Caco-2 (cell line): ENCODE data around the gene RNU1-4. TPM values are rescaled to one million over a fixed set of nuclear protein-coding genes. Genes with fewer than 3 reads are reported as not detected.
"Not testable (repeated sequence)": the region's sequence is repeated elsewhere in the genome, so short reads cannot be mapped to it uniquely, and the experiment has no call there.

Experiments
- BruUV-seq: library from RNA; stranded (reverse); fragments of 400-500 nt; replicated peaks from 2 replicates; lab custom pipeline; 2021; lab: Mats Ljungman, UMichigan
- CTCF ChIA-PET: fragments of 300-600 bp; sonication (Branson Sonifier 250); formaldehyde crosslinking; loops from one replicate; lab custom pipeline; 2022; ENCODE audit warnings: antibody characterized with exemption; lab: Charles Lee
- POLR2A ChIA-PET: fragments of 300-600 bp; sonication (Branson Sonifier 250); formaldehyde crosslinking; loops from one replicate; lab custom pipeline; 2022; ENCODE audit warnings: antibody characterized with exemption; lab: Charles Lee
- DNase-seq, 2 experiments: peaks; one replicate each; pipeline versions ENCODE4 v3.0.0 to v3.0.0-alpha.2; 2020 to 2022
- H3K27me3 ChIP-seq: replicated peaks from 2 replicates; pipeline ENCODE4 v1.6.0; 2011; ENCODE audit warnings: low read length; ENCODE audit not compliant: control insufficient read depth, insufficient read depth
- H3K36me3 ChIP-seq: 2 replicates; pipeline ENCODE4 v1.5.1; 2011; ENCODE audit warnings: low read length; ENCODE audit not compliant: control insufficient read depth, insufficient read depth
- H3K4me1 ChIP-seq: fragments of 250-450 bp; sonication (Bioruptor Pico); 2 replicates; pipeline ENCODE4 v1.5.1; 2020; ENCODE audit warnings: mild to moderate bottlenecking
- H3K4me3 ChIP-seq: 2 replicates; pipeline ENCODE4 v1.5.1; 2011; ENCODE audit warnings: low read depth, mild to moderate bottlenecking, control low read depth, low read length
- H3K9me3 ChIP-seq: fragments of 250-450 bp; sonication (Bioruptor Pico); 2 replicates; pipeline ENCODE4 v1.5.1; 2020; ENCODE audit warnings: mild to moderate bottlenecking, moderate library complexity
- H3K27ac Mint-ChIP-seq: one replicate; pipeline ENCODE4 v1.8.0; 2022; ENCODE audit warnings: mixed read lengths; ENCODE audit not compliant: unreplicated experiment
- H3K27me3 Mint-ChIP-seq: one replicate; pipeline ENCODE4 v1.8.0; 2022; ENCODE audit warnings: mixed read lengths; ENCODE audit not compliant: insufficient read depth, unreplicated experiment
- H3K36me3 Mint-ChIP-seq: one replicate; pipeline ENCODE4 v1.8.0; 2022; ENCODE audit warnings: mild to moderate bottlenecking, mixed read lengths; ENCODE audit not compliant: insufficient read depth, unreplicated experiment
- H3K4me1 Mint-ChIP-seq: one replicate; pipeline ENCODE4 v1.8.0; 2022; ENCODE audit warnings: low read depth, mixed read lengths; ENCODE audit not compliant: unreplicated experiment
- H3K4me3 Mint-ChIP-seq: one replicate; pipeline ENCODE4 v1.8.0; 2022; ENCODE audit warnings: mild to moderate bottlenecking, moderate library complexity, mixed read lengths; ENCODE audit not compliant: unreplicated experiment
- H3K9me3 Mint-ChIP-seq: one replicate; pipeline ENCODE4 v1.8.0; 2022; ENCODE audit warnings: mixed read lengths; ENCODE audit not compliant: unreplicated experiment
- intact Hi-C: fragments of 100-400 bp; cut with micrococcal nuclease; formaldehyde crosslinking; loops from one replicate; pipeline ENCODE4 v1.10.0; 2022; ENCODE audit not compliant: unreplicated experiment
- total RNA-seq: library from RNA; stranded (reverse); gene quantifications from 2 replicates; pipeline ENCODE4 v1.2.3, GENCODE V29; 2022

RNU1-4 gene
- total RNA-seq, 1 experiment from 2014 or later, result 1,622 TPM

DNA sequence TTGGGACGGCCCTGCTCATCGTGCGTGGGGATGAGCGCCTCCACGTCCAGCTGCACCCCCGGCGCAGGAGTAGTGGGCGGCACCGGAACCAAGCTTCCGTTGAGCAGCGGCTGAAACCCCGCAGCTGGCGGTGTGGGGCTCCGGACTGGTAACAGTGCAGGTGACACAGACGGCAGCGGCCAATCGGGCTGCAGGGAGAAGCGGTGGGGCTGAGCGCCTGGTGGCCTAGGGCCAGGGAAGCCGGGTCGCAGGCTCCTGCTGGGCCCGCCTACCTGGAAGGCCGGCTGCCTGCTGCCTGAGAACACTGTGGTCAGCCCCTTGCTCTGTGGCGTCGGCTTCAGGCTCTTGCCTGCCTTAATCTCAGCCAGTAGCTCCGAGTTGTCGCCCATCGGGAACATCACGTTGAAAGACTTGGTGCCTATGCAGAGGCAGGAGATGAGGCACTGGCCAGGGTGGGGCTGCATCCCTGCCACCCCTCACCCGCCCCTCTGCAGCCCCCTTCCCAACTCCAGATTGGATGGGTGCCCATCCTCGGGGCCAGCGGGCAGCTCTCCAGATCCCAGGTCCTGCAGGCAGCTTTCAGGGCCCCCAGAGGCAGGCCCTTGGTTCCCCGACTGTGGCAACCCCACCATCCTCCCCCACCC, 43.7 kb upstream of the RNU1-4 start:
- BruUV-seq, POLR2A ChIA-PET, intact Hi-C loops: not testable (repeated sequence)

DNA sequence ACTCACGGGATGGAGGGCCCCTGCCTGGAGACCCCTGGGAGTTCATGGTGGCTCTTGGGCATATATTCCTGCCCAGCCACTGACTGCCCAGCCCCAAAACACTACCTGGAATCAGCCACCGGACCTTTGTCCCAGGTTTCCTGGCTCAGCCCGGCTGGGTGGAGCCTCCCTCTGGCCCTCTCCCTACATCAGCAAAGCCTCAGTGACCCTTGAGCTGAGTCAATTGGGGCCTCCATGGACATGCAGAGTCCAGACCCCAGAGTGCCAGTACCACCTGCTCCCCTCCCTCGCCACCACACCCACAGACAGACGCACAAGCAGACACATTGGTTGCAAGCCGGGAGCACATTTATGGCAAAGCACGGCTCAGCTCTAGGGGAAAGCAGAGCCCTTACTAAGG, 43.2 kb upstream of the RNU1-4 start:
- H3K4me3 ChIP-seq, DNase-seq, H3K4me3 Mint-ChIP-seq, H3K4me1 Mint-ChIP-seq, H3K9me3 Mint-ChIP-seq, H3K27me3 Mint-ChIP-seq, BruUV-seq, H3K27me3 ChIP-seq, H3K4me1 ChIP-seq, intact Hi-C loops, H3K36me3 Mint-ChIP-seq, H3K36me3 ChIP-seq, CTCF ChIA-PET, POLR2A ChIA-PET, H3K27ac Mint-ChIP-seq, H3K9me3 ChIP-seq: not testable (repeated sequence)

More for the DNA sequence above, 43.7 kb upstream of the RNU1-4 start:
- H3K4me3 Mint-ChIP-seq, H3K27me3 ChIP-seq, H3K4me1 ChIP-seq, H3K36me3 Mint-ChIP-seq, H3K27me3 Mint-ChIP-seq, CTCF ChIA-PET, H3K4me3 ChIP-seq, H3K4me1 Mint-ChIP-seq, H3K36me3 ChIP-seq, DNase-seq, H3K9me3 Mint-ChIP-seq, H3K9me3 ChIP-seq, H3K27ac Mint-ChIP-seq: not testable (repeated sequence)

DNA sequence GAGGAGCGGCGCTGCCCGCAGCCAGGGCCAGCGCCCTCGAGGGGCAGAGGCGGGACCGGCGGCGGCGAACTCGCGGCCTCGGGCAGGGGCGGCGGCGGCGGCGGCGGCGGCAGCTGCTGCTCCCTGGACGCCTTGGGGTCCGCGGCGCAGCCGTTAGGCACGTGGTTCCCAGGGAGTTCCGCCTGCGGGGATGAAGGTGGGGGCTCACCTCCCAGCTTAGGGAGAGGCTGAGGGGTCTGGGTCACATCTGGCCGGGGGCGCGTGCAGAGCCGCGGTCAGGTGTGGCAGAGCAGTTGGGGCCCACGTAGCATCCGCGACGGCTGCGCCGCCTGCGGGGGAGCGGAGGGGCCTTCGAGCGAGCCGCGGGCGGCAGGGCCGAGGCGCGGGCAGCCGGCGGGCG, 40.9 kb upstream of the RNU1-4 start:
- H3K27ac Mint-ChIP-seq, DNase-seq, H3K36me3 ChIP-seq, H3K4me3 ChIP-seq, CTCF ChIA-PET, H3K9me3 ChIP-seq, intact Hi-C loops, BruUV-seq, H3K27me3 ChIP-seq, H3K4me1 ChIP-seq, H3K27me3 Mint-ChIP-seq, POLR2A ChIA-PET, H3K4me1 Mint-ChIP-seq, H3K9me3 Mint-ChIP-seq, H3K4me3 Mint-ChIP-seq, H3K36me3 Mint-ChIP-seq: not testable (repeated sequence)

DNA sequence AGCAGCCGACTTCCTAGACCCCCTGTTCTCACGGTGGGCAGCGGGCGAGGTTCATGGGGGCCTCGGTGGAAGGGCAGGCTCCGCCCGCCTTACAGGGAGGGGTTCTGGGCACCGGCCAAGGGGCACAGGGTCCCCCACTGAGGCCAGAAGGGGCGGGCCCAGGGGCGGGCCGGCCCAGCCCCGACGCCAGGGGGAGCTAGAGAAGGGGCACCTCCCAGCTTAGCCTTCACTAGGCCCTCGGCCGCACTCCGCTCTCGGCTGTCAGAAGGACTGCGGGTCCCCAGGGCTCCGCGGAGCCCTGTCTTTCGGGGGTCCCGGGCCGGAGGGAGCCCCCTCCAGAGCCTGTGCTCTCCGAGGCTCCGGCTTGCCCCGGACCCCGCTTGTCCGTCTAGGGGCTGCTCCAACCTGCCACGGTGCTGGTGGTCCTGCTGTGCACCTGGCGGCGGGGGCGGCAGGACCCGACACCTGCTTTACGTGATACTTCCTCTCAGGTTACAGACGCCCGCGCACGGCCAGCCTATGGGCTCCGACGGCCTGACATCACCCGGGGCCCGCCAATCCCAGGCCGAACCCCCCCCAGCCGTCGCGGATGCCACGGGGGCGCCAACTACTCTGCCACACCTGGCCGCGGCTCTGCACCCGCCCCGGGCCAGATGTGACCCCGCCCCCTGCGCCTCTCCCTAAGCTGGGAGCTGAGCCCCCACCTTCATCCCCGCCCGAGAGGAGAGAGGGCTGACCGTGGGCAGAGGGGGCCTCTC, 40.0 kb upstream of the RNU1-4 start:
- H3K36me3 ChIP-seq, POLR2A ChIA-PET, H3K9me3 ChIP-seq, intact Hi-C loops, BruUV-seq, CTCF ChIA-PET, H3K4me1 ChIP-seq, DNase-seq, H3K4me3 ChIP-seq, H3K36me3 Mint-ChIP-seq, H3K27ac Mint-ChIP-seq, H3K27me3 ChIP-seq, H3K27me3 Mint-ChIP-seq, H3K4me1 Mint-ChIP-seq, H3K4me3 Mint-ChIP-seq, H3K9me3 Mint-ChIP-seq: not testable (repeated sequence)

DNA sequence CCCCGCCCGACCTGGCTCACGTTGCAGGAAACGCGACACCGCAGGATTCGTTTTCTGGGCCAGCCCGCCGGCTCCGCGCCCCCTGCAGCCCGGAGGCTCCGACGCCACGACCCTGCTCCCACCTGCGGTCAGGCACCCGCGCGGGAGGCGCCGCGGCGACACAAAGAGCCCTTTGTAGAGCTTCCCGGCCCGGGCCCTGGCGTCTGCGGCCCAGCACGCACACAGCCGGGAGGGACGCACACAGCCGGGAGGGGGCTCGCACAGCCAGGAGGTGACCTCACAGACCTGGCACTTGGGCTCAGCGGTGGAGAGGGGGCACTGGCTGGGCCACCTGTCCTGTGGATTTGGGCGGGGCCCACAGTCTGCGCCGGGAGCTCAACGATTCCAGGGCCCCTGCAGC, 39.1 kb upstream of the RNU1-4 start:
- H3K27me3 Mint-ChIP-seq, CTCF ChIA-PET: not testable (repeated sequence)

DNA sequence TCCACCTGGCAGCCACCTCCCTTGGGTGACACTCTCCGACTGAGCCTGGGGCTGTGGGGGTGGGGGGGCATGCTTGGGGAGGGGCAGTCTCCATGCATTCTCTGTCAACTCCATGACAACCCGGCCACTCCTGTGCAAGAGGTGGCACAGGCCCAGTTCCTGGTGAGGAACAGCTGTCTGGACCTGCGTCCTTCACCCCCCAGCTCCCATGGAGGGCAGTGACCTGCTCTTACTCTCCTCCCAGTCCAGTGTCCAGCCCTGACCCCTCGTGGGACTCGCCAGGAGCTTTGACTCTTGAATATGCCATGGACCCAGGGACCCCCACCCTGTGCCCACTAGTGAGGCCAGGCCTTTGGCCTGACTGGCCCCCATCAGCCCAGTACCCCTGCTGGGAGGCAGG, 38.0 kb upstream of the RNU1-4 start:
- H3K9me3 ChIP-seq, BruUV-seq, H3K27me3 ChIP-seq, DNase-seq, intact Hi-C loops, H3K4me1 Mint-ChIP-seq, H3K4me3 Mint-ChIP-seq, H3K9me3 Mint-ChIP-seq, H3K36me3 Mint-ChIP-seq, H3K27ac Mint-ChIP-seq, H3K4me1 ChIP-seq, H3K4me3 ChIP-seq, H3K27me3 Mint-ChIP-seq, POLR2A ChIA-PET, H3K36me3 ChIP-seq: not testable (repeated sequence)
- CTCF ChIA-PET, result interaction anchor here (0.6 kb wide), 1 partner anchor 78 kb away, joined by 4 read pairs; no protein-coding TSS in a partner anchor

More for the DNA sequence above, 39.1 kb upstream of the RNU1-4 start:
- H3K9me3 ChIP-seq, H3K4me1 ChIP-seq, H3K27ac Mint-ChIP-seq, H3K36me3 Mint-ChIP-seq, H3K4me1 Mint-ChIP-seq, BruUV-seq, H3K4me3 ChIP-seq, DNase-seq, POLR2A ChIA-PET, H3K27me3 ChIP-seq, H3K4me3 Mint-ChIP-seq, intact Hi-C loops, H3K9me3 Mint-ChIP-seq, H3K36me3 ChIP-seq: not testable (repeated sequence)

DNA sequence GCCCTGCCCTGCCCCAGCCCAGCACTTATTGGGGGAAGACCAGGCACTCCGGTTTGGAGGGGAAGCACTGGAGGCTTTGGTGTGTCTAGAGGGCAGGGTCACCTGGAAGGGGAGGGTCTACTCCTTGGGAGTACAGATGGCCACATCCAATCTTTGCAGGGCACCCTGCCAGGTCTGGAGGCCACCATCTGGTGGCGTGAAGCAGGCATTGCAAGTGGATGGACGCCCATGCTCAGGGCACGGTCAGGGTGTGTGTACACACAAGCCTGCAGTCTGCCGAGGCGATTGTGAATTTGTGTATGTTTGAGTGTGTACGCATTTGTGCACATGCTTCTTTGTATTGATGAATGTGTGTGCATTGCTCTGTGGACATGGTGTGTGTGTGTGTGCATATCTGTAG, 37.2 kb upstream of the RNU1-4 start:
- not testable (repeated sequence) for BruUV-seq

More for the DNA sequence above, 37.2 kb upstream of the RNU1-4 start:
- H3K9me3 Mint-ChIP-seq, CTCF ChIA-PET, H3K27me3 Mint-ChIP-seq, POLR2A ChIA-PET, intact Hi-C loops, H3K9me3 ChIP-seq, H3K36me3 Mint-ChIP-seq, H3K4me3 ChIP-seq, H3K4me3 Mint-ChIP-seq, DNase-seq, H3K27me3 ChIP-seq, H3K4me1 ChIP-seq, H3K36me3 ChIP-seq, H3K27ac Mint-ChIP-seq, H3K4me1 Mint-ChIP-seq: not testable (repeated sequence)
